KBM-7 (cell line): Measurements from ENCODE around the gene VWA5B1.

Experiments used
- DNase-seq: peaks from one replicate; pipeline ENCODE4 v3.0.0-alpha.2; 2015
- in situ Hi-C: fragments of 300-500 bp; cut with MboI; formaldehyde crosslinking; loops from 2 replicates; pipeline ENCODE4 v1.14.3; 2020; ENCODE audit warnings: low sequenced_read_pairs, low pct_unique_long_range_greater_than_20kb, mixed read lengths

The VWA5B1 gene

GRCh38 chr1:20318521-20318920 is 27.8 kb downstream of the VWA5B1 start:
- no peak for DNase-seq
- in situ Hi-C loops, result no loop called here

DNA sequence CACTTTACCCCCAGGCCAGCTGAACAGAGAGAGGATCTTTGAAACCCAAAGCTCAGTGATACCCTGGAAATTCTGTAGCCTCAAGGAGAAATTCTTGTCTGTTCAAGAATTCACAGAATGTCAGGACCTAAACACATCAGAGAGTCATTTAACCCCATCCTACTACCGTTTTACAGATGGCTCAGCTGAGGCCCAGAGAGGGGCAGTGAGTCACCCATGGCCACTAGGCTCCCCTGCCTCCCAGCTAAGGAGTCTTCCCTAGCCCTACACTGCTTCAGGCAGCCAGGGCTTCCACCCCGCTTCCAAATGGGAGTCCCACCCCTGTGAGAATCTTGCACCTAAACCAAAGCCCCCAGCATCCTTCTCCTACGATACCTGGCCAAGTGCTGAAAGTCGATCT is 28.3 kb downstream of the VWA5B1 start:
- in situ Hi-C loops, result no loop called here
- DNase-seq, result no peak

GRCh38 chr1:20319456-20320220 is 29.0 kb downstream of the VWA5B1 start:
- in situ Hi-C loops, result no loop called here

GRCh38 chr1:20320704-20321103 is 30.0 kb downstream of the VWA5B1 start:
- DNase-seq, result no peak
- in situ Hi-C loops, result no loop called here

More at GRCh38 chr1:20319456-20320220, 29.0 kb downstream of the VWA5B1 start:
- DNase-seq, result no peak

- in situ Hi-C loops, result no loop called here
- no peak for DNase-seq
These were observed 30.9 kb downstream of the VWA5B1 start for GRCh38 chr1:20321573-20321972.

DNA sequence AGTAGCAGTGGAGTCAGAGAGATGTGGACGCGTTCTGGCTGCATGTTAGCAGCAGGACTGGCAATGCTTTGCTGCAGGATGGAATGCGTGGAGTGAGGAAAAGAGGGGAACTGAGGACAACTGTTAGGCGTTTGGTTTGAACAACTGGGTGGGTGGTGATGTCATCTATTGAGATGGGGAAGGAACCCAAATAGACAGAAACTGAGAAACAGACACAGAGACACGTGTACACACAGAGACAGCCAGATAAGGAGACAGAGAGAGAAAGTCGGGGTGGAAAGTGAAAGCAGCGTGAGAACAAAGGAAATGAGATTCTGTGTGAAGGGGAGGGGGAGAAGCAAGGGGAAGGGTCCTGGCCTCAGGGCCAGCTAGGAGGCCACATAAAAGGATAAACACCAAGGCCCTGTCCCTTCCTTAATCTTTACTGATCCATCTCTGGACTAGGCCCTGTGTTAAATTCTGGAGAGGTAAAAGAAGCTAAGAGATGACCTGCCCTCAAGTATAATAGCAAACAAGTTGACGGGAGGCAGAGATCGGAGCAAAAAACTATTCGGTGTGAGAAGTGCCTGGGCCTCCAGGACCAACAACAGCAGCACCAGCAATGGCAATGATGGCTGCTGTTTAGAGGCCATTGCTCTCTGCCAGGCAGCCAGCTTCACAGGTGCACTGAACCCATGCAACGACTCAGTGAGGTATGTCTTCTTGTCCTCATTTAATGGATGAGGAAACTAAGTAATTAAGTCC is 31.6 kb downstream of the VWA5B1 start:
- in situ Hi-C loops, result no loop called here
- no peak for DNase-seq

DNA sequence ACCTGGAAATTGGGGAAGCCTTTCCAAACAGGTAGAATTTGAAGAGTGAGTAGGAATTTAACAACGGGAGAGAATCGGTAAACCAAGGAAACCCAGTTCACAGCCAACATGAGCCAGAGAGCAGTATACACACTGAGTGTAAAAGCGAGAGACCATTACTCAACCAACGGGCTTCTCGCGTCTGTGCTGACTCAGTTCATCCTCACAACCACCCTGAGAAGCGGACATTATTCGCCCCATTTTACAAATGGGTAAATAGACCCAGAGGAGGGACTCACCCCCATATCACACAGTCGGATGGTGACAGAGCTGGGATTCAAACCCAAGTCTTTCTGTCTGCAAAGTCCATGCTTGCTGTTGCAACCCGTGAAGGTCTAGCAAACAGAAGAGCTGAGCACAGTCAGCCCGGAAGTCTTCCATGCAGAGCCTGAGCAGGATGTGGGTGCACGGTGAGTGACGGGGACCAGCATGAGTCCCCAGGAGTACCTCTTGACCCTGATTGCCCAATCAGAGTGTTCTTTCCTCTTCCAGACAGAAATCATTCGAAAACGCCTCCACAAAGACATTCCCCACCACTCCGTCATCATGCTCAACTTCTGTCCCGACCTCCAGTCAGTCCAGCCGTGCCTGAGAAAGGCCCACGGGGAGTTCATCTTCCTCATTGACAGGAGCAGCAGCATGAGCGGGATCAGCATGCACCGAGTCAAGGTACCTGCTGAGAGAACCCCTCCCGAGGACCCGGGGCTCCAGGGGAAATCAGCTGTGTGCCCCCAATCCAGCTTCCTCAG is 32.3 kb downstream of the VWA5B1 start:
- in situ Hi-C loops, result no loop called here
- no peak for DNase-seq

- no peak for DNase-seq
- in situ Hi-C loops, result no loop called here
These were observed 32.9 kb downstream of the VWA5B1 start for GRCh38 chr1:20323613-20323920.

- no peak for DNase-seq
- in situ Hi-C loops, result no loop called here
These were observed 34.2 kb downstream of the VWA5B1 start for GRCh38 chr1:20324704-20325406.

- no peak for DNase-seq
These were observed 34.8 kb downstream of the VWA5B1 start for GRCh38 chr1:20325407-20325843.

DNA sequence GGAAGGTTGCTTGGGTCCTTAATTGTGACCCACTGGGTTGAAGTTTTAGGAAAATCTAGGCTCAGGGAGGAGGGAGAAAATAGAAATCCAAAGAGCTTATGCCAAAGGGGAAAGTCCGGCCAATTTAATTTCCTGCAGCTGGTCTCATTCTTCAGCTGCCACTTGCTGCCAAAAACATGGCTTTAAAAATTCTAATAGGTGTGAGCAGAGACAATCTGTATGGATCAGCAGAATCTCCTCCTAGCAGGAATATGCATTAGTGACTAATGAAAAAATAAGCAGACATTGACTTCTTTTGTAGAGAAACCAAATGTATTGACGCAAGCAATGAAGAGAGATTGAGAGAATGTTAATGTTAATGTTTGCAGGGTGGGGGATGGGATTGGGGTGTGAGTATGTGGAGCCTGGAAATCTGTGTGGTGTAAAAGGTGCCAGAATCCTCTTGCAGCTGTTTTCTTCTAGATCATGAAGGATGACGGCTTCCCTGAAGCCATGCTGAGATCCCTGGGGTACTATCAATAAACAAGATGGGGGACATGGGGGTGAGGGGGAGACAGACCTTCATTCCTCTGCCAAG is 35.3 kb downstream of the VWA5B1 start:
- in situ Hi-C loops, result no loop called here
- no peak for DNase-seq

More at GRCh38 chr1:20325407-20325843, 34.8 kb downstream of the VWA5B1 start:
- in situ Hi-C loops, result no loop called here

GRCh38 chr1:20327467-20327866 is 36.8 kb downstream of the VWA5B1 start:
- in situ Hi-C loops, result no loop called here
- no peak for DNase-seq

DNA sequence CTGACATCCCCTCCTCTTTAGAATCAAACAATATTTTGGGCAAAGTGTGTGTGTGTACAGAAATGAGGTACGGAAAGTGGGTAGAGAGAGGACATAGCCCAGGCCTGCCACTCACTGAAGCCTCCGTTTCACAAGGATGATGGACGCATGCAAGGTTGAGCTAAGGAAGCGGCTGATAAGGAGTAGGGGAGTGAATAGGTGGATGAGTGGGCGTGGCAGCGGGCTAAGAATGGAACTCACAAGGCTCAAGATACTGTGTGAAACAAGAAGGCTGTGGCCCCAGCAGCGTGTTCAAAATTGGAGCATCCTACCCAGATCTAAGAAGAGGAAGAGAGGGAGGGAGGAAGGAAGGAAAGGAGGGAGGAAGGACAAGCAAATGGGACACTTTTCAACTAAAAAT is 37.5 kb downstream of the VWA5B1 start:
- DNase-seq, result no peak
- in situ Hi-C loops, result no loop called here

- in situ Hi-C loops, result no loop called here
- DNase-seq, result no peak
These were observed 39.3 kb downstream of the VWA5B1 start for GRCh38 chr1:20329793-20330542.

DNA sequence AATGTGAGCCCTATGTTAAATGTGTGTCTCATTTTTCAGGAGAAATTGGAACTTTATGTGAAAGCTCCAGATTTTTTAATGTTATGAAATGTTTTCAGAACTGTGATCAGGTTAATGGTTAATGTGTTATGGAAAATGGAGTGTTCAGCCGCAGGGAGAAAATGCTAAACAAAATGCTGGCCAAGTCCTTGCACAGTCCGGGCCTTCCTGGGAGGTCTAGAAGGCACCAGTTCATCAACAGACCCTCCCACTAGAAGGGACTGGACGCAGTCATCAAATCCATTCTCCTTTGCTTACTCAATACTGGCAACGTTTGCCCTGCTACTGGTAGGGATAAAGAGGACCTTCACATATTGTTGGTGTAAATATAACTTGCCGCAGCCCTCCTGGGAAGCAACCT is 43.4 kb downstream of the VWA5B1 start:
- in situ Hi-C loops, result no loop called here
- DNase-seq, result no peak

DNA sequence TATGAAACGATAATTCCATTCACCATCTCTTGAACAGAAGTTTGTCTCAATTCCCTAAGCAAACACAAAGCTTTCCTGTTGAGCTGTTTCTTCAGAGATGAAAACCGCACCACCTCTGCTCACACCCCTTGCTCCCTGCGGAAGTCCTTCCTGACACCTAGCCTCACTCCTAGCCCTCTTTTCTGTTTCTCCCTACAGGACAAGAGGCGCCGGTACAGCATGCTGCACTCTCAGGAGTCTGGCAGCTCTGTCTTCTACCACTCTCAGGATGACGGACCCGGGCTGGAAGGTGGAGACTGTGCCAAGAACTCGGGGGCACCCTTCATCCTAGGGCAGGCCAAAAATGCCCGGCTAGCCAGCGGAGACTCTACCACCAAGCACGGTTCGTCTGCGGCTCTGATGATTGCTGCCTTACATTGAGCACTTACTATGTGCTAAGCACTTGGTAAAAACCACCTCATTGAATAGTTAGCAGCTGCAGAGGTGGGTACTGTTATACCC is 45.5 kb downstream of the VWA5B1 start:
- DNase-seq, result no peak
- in situ Hi-C loops, result no loop called here

DNA sequence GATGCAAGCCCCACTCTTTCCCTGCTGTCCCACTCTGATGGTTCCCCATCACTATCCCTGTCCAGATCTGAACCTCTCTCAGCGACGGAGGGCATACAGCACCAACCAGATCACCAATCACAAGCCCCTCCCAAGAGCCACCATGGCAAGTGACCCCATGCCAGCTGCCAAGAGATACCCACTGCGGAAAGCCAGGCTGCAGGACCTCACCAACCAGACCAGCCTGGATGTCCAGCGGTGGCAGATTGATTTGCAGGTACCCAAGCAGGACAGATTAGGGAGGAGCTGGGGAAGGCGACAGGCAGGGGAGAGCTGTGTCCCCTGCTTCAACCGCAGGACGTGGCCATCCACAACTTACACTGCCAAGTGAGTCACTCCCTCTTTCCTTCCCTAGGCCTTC is 46.9 kb downstream of the VWA5B1 start:
- in situ Hi-C loops, result no loop called here
- DNase-seq, result no peak

- in situ Hi-C loops, result no loop called here
- no peak for DNase-seq
These were observed 49.3 kb downstream of the VWA5B1 start for GRCh38 chr1:20339811-20340457.
